GM18511 (cell line): Measurements from ENCODE around the gene DOCK10.

Source experiments
- ATAC-seq: cut with Tn5 transposase; IDR thresholded peaks from one replicate; pipeline ENCODE4 v1.9.1; 2021; ENCODE audit warnings: mild to moderate bottlenecking, moderate library complexity; ENCODE audit not compliant: unreplicated experiment

DOCK10 gene

GRCh38 chr2:224982910-224983711 lies 59.2 kb downstream of the DOCK10 start:
- ATAC-seq, result peak; percentile 84

DNA sequence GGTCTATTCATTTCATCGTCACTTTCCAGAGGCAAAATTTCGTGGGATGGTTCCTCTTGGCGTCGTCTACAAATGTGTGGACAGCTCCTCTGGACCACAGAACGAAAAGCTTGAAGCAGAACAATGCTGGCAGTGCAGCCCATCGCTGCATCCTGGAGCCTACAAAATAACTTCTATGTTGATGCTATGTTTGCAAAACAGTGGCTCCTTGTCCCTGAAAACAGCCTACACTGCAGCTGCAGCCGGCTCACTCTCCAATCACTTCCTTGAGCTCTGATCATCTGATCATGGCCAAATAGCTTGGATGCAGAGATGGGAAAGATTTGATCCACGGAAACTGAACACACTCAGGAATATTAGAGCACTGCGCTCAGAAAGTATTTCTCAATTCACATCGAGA lies 60.0 kb downstream of the DOCK10 start:
- peak; percentile 5 for ATAC-seq

DNA sequence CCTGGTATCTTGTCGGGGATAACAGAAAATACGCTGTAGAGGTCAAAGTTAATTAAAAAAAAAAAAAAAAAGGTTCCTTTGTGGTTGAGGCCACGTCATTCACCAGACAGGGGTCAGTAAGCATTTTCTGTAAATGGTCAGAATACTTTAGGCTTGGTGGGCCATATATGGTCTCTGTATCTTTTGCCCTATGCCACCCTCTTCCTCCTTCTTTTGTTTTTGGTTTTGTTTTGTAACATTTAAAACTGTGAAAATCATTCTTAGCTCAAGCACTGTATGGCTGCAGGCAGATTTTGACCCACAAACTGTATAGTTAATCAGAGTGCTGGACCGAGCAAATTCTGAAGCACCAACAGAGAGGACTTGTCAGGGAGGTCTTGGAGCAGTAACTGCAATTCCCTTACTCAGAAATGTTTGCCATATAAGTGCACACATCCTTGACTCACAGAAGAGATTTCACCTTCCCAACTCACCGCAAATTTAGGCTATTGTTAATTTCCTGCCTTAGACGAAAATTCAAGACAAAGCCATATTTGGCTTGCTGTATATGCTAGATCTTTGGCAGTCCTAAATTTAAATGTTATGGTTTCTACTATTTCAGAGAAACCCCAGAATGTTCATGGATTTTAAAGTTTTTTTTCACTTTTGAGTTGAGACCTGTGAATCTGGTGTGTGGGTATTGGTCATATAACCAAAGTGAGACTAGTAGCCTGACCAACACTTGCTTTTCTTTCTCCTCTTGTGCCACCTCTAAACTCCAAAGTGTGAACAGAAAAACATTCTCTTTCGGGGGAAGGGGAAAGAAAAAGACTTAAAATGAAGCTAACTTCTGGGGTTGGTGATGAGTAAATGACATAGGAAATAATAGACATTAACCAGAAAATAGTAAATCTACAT lies 65.4 kb downstream of the DOCK10 start:
- ATAC-seq, result no peak

- ATAC-seq, result no peak
These were observed 66.5 kb downstream of the DOCK10 start for GRCh38 chr2:224975761-224976160.

DNA sequence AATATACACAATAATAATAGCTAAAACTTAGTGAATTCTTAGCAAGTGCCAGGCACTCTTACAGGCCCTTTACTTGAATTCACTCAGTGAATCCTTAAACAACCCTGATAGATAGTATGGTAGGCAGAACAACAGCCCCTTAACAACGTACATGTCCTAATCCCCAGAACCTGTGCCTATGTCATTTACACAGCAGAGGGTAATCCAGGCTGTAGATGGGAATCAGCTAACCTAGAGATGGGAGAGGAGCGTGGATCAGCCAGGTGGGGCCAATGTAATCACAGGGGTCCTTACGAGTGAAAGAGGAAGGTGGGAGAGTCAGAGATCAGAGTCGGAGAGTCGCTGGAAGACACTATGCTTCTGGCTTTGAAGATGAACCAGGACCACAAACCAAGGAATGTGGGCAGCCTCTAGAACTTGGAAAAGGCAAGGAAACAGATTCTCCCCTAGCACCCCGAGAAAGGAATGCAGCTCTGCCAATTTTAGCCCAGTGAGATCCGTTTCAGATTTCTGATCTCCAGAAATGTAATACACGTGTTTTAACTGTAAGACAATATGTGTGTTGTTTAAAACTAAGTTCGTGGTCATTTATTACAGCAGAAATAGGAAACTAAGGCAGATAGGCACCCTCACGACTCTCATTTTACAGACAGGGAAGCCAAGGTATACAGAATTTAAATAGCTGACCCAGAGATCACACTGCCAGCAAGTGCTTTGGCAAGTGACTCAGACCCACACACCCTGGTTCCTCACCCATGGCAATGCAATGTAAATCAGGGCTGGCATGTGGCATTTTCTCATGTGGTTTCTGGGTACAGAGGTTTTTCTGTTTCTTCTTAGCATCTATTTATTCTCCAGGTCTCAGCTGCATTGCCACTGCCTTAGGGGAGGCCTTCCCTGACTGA lies 68.9 kb downstream of the DOCK10 start:
- peak; percentile 27 for ATAC-seq

DNA sequence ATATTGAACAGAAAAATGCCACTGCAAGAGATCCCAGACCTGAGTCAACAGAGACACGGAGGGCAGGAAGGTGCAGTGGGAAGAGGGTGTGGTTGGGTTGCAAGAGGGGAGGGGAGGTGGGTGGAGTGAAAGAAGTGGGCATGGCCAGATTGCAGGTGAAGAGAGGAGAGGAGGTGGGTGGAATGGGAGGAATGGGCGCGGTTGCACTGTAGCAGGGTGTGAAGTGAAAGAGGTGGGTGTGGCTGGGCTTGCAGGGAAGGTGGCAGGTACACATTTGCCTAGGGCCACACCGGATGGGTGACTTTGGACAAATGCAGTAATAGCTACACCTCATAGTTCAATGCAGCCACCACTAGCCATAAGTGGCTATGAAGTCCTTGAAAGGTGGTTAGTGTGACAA lies 71.1 kb downstream of the DOCK10 start:
- peak; percentile 50 for ATAC-seq

- ATAC-seq, result peak; percentile 59
These were observed 72.0 kb downstream of the DOCK10 start for GRCh38 chr2:224970311-224970710.

GRCh38 chr2:224969633-224970260 lies 72.5 kb downstream of the DOCK10 start:
- peak; percentile 61 for ATAC-seq

- no peak for ATAC-seq
These were observed 73.2 kb downstream of the DOCK10 start for GRCh38 chr2:224969095-224969494.

DNA sequence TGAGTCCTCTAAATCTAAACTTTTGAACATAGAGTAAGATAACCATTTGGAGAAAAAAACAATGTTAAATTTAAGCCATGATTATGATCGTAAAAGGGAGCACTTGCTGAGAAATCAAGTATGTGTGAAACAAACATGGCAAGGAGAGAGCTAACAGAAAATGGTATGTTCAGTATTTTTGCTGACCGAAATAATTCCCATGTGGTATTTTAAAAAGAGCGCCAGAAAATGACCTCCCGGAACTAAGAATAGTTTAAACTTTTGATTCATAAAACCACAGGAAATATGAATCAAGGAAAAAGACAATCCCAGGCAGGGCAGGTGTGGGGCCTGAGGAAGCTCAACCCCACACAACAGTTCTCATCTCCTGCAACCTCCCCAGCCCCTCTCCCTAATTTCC lies 74.2 kb downstream of the DOCK10 start:
- no peak for ATAC-seq

- ATAC-seq, result no peak
These were observed 75.7 kb downstream of the DOCK10 start for GRCh38 chr2:224966613-224967012.

DNA sequence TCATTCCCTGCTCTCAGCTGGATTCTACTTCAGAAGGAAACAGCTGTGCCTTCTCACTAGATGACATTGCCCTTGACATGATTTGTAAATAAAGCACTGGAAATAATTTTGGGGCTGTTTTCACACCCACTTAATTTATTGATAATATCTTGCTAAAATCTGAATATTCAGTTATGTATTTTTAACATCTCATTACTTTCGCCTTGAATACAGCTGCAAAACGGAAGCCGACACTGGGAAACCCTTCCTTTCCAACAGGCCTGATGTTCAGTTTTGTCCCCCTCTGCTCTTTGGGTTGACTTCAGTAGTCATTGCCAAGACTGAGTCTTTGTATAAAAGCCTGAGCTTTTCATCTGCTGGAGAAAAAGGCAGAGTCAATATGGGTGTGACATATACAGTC lies 82.7 kb downstream of the DOCK10 start:
- ATAC-seq, result no peak

GRCh38 chr2:224958873-224959272 lies 83.4 kb downstream of the DOCK10 start:
- no peak for ATAC-seq

DNA sequence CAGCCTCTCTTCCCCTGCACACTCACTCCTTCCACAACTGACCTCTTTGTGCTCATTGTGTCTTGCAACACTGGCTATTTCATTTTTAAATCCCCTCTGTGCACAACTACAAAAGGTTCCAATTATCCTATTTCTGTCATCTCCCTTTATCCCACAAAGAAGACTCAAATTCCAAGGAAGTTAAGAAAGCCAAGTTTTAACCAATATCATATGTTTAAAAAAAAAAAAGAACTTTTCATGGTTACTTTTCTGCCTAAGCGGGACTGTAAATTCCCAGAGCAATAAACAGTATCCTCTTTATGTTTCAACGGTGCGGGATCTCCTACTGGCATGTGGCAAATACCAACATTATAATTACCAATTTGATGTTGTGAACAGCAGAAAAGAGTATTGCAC lies 83.8 kb downstream of the DOCK10 start:
- no peak for ATAC-seq

- peak; percentile 87 for ATAC-seq
These were observed 84.5 kb downstream of the DOCK10 start for GRCh38 chr2:224957540-224958461.

GRCh38 chr2:224956706-224957105 lies 85.6 kb downstream of the DOCK10 start:
- ATAC-seq, result no peak

DNA sequence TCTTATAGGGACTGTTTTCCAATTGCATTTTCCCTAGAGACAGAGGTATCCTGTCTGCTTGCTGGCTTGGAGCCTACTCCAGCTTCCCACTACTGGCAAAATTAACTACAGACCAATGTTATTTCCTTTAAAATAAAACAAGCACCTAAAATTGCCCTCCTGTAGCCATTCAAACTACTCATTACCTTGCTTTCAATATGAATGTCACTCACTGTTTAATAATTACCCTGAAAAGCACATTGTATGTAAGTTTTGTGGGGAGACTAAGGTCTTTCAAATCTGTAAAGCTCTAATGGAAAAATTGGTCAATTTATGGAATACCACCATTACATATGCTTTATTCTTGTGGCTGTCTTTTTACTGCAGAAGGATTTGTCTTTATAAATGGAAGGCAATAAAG lies 87.3 kb downstream of the DOCK10 start:
- ATAC-seq, result peak; percentile 29

DNA sequence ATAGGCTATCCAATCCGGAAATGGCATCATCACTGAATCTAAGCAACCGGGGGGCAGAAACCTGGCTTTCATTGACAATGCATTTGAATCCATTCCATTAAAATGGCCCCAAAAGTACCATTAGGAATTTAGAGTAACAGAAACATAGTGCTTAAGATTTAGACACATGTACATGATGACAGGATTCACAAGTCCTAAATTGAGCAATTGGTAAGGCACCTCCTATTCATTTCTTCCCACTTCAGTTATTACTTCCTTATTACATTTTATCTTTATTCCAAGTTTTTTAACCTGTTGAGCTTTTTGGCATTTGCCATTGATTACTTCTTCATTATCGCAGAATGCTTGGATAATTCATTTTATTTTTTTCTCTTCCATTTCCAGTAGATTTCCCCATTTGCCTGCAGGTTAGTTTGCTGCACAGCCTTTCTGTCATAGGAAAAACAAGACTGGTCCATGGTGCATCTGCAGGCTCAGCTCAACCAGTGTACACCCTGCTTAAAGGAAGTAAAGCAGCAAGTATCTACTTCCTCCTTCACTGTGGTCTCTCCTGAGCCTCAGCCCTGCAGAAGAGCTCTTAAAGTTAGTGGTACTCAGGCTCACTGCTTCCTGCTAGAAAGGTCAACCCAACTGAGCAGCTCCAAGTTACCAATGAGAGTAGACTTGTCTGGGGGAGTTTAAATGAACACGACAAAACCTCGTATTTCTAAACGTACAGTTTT lies 89.2 kb downstream of the DOCK10 start:
- peak; percentile 54 for ATAC-seq
